ENCODE data around the gene CCNC. TPM values are rescaled to one million over a fixed set of nuclear protein-coding genes. Genes with fewer than 3 reads are reported as not detected.

The CCNC gene
- 30.9 and 51.5 TPM in 2 replicates for total RNA-seq

GRCh38 chr6:99568103-99568933 is at the start of gene CCNC:
Gene CCNC, minus strand, starts transcription at chr6:99568660. Its CDS starts 133 bp downstream, at chr6:99568527.

GRCh38 chr6:99606656-99607415 is 38.4 kb upstream of the CCNC start, which contains the start of gene PRDM13:
Gene PRDM13, plus strand, starts transcription at chr6:99606833. Its CDS starts 202 bp downstream, at chr6:99607035.

Other genes starting within 250 kb of the CCNC start
- 0.26 and 0.59 TPM in 2 replicates for gene FAXC, start 219.0 kb downstream of the CCNC start, total RNA-seq
- gene COQ3, start 174.5 kb downstream of the CCNC start, total RNA-seq = 2.5 and 3.3 TPM in 2 replicates
- 60.7 and 62.0 TPM in 2 replicates for gene PNISR, start 143.4 kb downstream of the CCNC start, total RNA-seq
- 20.3 and 25.2 TPM in 2 replicates for gene USP45, start 53.2 kb downstream of the CCNC start, total RNA-seq
- 0.07 TPM in 1 of 2 replicates, not detected in the other for gene PRDM13, start 38.2 kb upstream of the CCNC start, total RNA-seq

All from smooth muscle cell of the pulmonary artery (primary cell).